MCF 10A (cell line): ENCODE measurements around the gene SNRPD3. TPM values are rescaled to one million over a fixed set of nuclear protein-coding genes. Genes with fewer than 3 reads are reported as not detected.

ENCODE experiments used
- BruUV-seq: library from RNA; stranded (reverse); fragments of 400-500 nt; replicated peaks from 2 replicates; lab custom pipeline; 2021; lab: Mats Ljungman, UMichigan
- CTCF ChIA-PET: fragments of 300-600 bp; sonication (Branson Sonifier 250); formaldehyde crosslinking; extraction: SDS; loops from one replicate; lab custom pipeline; 2021; ENCODE audit warnings: antibody characterized with exemption, inconsistent platforms; lab: Yijun Ruan, JAX
- POLR2A ChIA-PET: fragments of 300-600, 350-650 bp; sonication (Branson Sonifier 250); formaldehyde crosslinking; extraction: SDS; loops from one replicate; lab custom pipeline; 2020; ENCODE audit warnings: antibody characterized with exemption, inconsistent platforms; lab: Yijun Ruan, JAX
- DNase-seq: peaks from one replicate; pipeline ENCODE4 v3.0.0-alpha.2; 2018; ENCODE audit not compliant: unreplicated experiment
- H3K27ac Mint-ChIP-seq: one replicate; pipeline ENCODE4 v1.8.0; 2022; ENCODE audit warnings: mild to moderate bottlenecking, low read depth, mixed read lengths; ENCODE audit not compliant: unreplicated experiment
- H3K27me3 Mint-ChIP-seq: one replicate; pipeline ENCODE4 v1.8.0; 2022; ENCODE audit warnings: mixed read lengths; ENCODE audit not compliant: insufficient read depth, unreplicated experiment
- H3K36me3 Mint-ChIP-seq: one replicate; pipeline ENCODE4 v1.8.0; 2022; ENCODE audit warnings: mild to moderate bottlenecking, moderate library complexity, mixed read lengths; ENCODE audit not compliant: insufficient read depth, unreplicated experiment
- H3K4me1 Mint-ChIP-seq: one replicate; pipeline ENCODE4 v1.8.0; 2022; ENCODE audit warnings: mixed read lengths; ENCODE audit not compliant: insufficient read depth, unreplicated experiment
- H3K4me3 Mint-ChIP-seq: one replicate; pipeline ENCODE4 v1.8.0; 2022; ENCODE audit warnings: mild to moderate bottlenecking, moderate library complexity, mixed read lengths; ENCODE audit not compliant: unreplicated experiment
- H3K9me3 Mint-ChIP-seq: one replicate; pipeline ENCODE4 v1.8.0; 2022; ENCODE audit warnings: mixed read lengths; ENCODE audit not compliant: unreplicated experiment
- CTCF ChIP-seq: fragments of 200-600 bp; IDR thresholded peaks from one replicate; pipeline ENCODE4 v1.8.0; 2022; ENCODE audit warnings: antibody characterized with exemption, mild to moderate bottlenecking; ENCODE audit not compliant: unreplicated experiment
- intact Hi-C: fragments of 100-400 bp; cut with micrococcal nuclease; formaldehyde crosslinking; loops from 2 replicates; pipeline ENCODE4 v1.14.1; 2022
- total RNA-seq: library from RNA; stranded (reverse); gene quantifications from 2 replicates; pipeline ENCODE4 v1.2.3, GENCODE V29; 2022

The SNRPD3 gene
- total RNA-seq, 1 experiment from 2014 or later: 94.6 TPM

- CTCF ChIA-PET: no interaction called here
- no peak for DNase-seq
- intact Hi-C loops: no loop called here
- Mint-ChIP-seq H3K27ac (no peak overlapping the region), H3K9me3 (no peaks in the 10 kb centered on the region), H3K27me3 (no peaks in the 10 kb centered on the region), H3K4me3 (no peak overlapping the region), H3K4me1 (no peaks in the 10 kb centered on the region), H3K36me3 (no peaks in the 10 kb centered on the region)
- BruUV-seq: no TSS peak
- no peak for TF ChIP-seq CTCF
- POLR2A ChIA-PET: no interaction called here
Observed at GRCh38 chr22:24587251-24587650, 31.5 kb downstream of the SNRPD3 start.

GRCh38 chr22:24587948-24588347 lies 32.1 kb downstream of the SNRPD3 start:
- CTCF ChIA-PET: interaction anchor here (0.8 kb wide), 1 partner anchor 10 kb away, joined by 3 read pairs; no protein-coding TSS in a partner anchor
- no peak for TF ChIP-seq CTCF
- H3K36me3 Mint-ChIP-seq: no peaks in the 10 kb centered on the region
- no peak overlapping the region for H3K4me3 Mint-ChIP-seq
- POLR2A ChIA-PET: no interaction called here
- no peak overlapping the region for H3K27ac Mint-ChIP-seq
- intact Hi-C loops: no loop called here
- H3K9me3 Mint-ChIP-seq: no peaks in the 10 kb centered on the region
- BruUV-seq: no TSS peak
- H3K4me1 Mint-ChIP-seq: no peaks in the 10 kb centered on the region
- no peak for DNase-seq
- no peaks in the 10 kb centered on the region for H3K27me3 Mint-ChIP-seq

GRCh38 chr22:24588381-24588756 lies 32.6 kb downstream of the SNRPD3 start:
- intact Hi-C loops: no loop called here
- TF ChIP-seq CTCF: no peak
- DNase-seq: no peak
- Mint-ChIP-seq H3K9me3 (no peaks in the 10 kb centered on the region), H3K4me1 (no peaks in the 10 kb centered on the region), H3K27ac (no peak overlapping the region), H3K27me3 (no peaks in the 10 kb centered on the region), H3K36me3 (no peaks in the 10 kb centered on the region), H3K4me3 (no peak overlapping the region)
- BruUV-seq: no TSS peak
- CTCF ChIA-PET: interaction anchor here (0.8 kb wide), 1 partner anchor 9 kb away, joined by 3 read pairs; no protein-coding TSS in a partner anchor
- POLR2A ChIA-PET: no interaction called here

GRCh38 chr22:24588757-24589481 lies 33.1 kb downstream of the SNRPD3 start:
- no TSS peak for BruUV-seq
- TF ChIP-seq CTCF: no peak
- Mint-ChIP-seq H3K36me3 (no peaks in the 10 kb centered on the region), H3K9me3 (no peaks in the 10 kb centered on the region), H3K4me3 (no peak overlapping the region), H3K27me3 (no peaks in the 10 kb centered on the region), H3K27ac (no peak overlapping the region), H3K4me1 (no peaks in the 10 kb centered on the region)
- DNase-seq: no peak
- POLR2A ChIA-PET: interaction anchor here (0.5 kb wide), 1 partner anchor 416 kb away, joined by 3 read pairs; no protein-coding TSS in a partner anchor
- CTCF ChIA-PET: interaction anchor here (0.6 to 0.8 kb wide), 2 partner anchors 9 to 613 kb away, joined by 3 read pairs; no protein-coding TSS in a partner anchor
- intact Hi-C loops: no loop called here
